ENCODE results near the gene ADGRF1.

DNA sequence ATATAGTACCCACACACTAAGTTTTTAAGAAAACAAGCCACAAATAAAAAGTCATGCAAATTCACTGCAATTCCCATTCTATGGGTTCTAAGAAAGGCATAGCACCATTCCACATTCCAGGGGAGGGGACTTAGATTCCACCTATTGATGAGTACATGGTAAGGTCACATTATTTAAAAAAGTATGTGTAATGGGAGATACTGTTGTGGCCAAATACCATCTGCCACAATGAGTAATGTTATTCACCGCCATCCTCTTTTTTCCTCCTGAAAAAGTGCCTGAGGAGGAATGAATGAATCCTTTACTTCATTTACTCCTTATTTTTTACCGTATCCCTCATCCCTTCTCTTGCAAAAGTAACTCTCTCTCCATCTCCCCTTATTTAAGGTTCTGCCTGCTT, 27.0 kb upstream of the ADGRF1 start:
- TF ChIP-seq CTCF (IDR thresholded peaks at IDR 0.05) (no peak), POLR2A (IDR thresholded peaks at IDR 0.05) (no peak), POLR2AphosphoS5 (IDR thresholded peaks at IDR 0.05) (no peak), EP300 (IDR thresholded peaks at IDR 0.05) (no peak)

Data from stomach (tissue), 4 donors.